GM19025 (cell line): ENCODE measurements around the gene TMEM179.

ENCODE experiments used
- ATAC-seq: cut with Tn5 transposase; IDR thresholded peaks from one replicate; pipeline ENCODE4 v1.9.1; 2021; ENCODE audit warnings: mild to moderate bottlenecking, low read depth, moderate library complexity; ENCODE audit not compliant: unreplicated experiment

The TMEM179 gene

DNA sequence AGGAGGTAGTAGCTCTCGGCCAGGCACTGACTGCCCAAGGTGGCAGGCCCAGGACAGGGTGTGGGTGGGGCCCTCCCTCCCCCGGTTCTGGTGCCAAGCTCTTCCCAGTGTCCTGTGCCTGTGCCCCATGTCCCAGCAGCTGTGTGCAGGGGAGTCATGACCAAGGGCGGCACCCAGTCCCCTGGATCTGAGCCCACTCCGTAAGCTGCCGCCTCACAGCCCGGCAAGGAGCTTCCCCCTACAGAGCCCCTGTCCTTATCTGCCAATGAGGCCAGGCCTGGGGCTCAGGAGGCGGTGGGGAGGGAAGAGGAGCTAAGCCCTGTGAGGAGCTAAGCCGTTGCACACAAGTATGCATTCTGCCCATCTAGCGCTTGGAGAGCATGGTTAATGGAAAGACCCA is 30.6 kb downstream of the TMEM179 start:
- no peak for ATAC-seq

DNA sequence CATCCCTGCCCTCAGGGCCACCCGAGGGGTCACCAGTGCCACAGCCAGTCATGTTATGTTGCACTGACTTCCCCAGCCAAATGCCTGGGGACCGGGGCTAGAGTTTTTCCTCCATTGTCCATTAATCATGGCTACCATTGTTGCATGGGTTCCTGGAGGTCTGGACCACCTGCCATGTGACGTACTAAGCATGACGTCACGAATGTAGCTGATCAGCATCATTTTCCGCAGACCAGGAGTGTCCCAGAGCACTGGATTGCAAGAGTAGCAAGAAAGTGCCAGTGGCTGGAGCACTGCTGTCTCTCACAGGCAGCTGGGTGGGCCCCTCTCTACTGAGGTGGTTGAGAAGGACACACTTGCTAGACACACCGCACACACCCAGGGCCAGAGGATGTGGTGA is 31.9 kb downstream of the TMEM179 start:
- no peak for ATAC-seq

DNA sequence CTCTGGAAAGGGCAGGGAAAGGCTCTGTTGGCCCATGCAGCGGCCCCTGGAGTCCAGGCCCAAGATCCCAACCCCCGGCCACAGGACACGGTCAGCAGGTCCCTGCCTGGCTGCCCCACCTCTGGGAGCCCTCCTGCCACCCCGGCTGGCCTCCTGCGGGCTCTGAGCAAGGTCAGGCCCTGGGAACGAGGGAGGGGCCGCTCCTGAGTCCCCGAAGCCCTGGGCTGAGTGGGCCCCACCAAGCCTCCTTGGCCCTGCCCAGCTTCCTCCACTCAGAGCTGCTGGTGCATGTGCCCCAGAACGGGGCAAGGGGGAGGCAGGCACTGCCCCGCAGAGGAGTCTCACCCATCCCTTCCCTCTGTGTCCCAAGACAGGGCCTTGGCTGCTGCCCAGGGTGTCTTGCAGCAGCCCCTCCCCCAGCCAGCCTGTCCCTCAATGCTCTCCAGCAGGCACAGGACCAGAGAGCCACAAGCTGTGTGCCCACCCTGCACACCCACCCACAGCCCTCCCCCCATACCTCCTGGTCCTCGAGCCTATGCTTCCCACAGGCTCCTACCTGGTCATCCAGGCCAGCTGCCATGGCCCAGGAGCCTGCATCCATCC is 32.4 kb downstream of the TMEM179 start:
- ATAC-seq: no peak

DNA sequence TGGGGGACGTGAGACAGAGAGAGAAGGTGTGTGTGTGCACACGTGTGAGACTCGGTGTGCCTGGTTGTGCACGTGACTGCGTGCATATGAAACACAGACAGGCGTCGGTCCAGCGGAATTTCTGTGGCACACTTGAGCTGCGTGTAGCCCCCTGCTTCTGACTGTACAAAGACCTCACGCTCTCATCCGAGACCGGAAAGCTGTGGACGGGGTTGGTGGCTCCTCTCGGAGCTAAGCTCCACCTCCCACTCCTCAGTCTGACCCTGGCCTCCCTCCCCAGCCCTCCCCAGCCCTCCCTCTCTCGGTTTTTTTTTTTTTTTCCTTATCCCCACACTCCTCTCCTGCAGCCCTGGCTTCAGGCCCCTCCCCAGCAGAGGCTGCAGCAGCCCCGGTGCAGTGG is 33.3 kb downstream of the TMEM179 start:
- no peak for ATAC-seq

DNA sequence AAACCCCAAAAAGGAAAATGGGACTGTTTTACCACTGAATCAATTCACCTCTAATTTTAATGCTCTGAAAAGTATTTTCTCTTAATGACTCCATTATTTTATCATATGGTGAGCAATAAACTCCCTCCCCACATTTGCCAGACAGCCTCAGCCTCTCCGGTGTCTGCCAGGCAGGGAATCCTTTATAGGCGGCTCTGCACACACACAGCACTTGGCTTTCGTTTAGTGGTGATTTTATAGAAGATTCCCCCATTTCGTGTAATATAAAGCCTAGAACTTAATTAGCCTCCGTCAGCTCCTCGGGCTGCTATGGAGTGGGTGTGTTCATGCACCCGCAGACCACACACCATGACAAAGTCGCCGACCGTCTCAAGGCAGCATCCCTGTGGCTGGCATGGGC is 35.1 kb downstream of the TMEM179 start:
- no peak for ATAC-seq

DNA sequence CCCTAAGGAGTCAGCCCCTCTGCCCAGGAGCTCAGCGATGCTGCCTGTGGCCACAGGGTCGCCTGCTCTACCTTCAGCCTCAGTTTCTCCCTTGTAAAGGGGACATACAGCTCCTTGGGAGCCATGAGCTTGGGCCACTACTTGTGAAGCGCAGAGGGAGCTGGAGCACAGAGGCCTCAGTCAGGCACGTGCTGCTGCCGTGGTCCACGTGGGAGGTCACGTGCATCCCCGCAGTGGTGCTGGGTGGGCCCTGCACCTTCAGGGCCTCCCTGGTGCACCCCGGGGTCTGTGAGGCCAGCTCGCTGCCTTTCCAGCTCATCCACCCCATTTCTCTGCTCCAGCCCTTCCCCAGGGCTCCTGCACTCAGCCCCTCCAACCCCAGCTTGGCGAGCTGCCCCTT is 36.0 kb downstream of the TMEM179 start:
- no peak for ATAC-seq

DNA sequence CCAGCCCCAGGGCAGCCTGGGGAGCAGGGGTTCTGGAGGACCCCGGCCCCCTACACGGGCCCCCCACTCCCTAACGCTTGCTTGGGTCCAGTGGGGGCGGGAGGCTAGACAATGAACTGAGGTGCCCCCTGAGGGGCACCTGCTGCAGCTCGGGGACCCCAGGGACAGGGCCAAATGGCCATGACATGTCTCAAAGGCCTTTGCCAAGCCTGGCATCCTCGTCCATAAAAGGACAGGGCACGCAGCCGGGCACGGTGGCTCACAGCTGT is 36.7 kb downstream of the TMEM179 start:
- ATAC-seq: no peak

DNA sequence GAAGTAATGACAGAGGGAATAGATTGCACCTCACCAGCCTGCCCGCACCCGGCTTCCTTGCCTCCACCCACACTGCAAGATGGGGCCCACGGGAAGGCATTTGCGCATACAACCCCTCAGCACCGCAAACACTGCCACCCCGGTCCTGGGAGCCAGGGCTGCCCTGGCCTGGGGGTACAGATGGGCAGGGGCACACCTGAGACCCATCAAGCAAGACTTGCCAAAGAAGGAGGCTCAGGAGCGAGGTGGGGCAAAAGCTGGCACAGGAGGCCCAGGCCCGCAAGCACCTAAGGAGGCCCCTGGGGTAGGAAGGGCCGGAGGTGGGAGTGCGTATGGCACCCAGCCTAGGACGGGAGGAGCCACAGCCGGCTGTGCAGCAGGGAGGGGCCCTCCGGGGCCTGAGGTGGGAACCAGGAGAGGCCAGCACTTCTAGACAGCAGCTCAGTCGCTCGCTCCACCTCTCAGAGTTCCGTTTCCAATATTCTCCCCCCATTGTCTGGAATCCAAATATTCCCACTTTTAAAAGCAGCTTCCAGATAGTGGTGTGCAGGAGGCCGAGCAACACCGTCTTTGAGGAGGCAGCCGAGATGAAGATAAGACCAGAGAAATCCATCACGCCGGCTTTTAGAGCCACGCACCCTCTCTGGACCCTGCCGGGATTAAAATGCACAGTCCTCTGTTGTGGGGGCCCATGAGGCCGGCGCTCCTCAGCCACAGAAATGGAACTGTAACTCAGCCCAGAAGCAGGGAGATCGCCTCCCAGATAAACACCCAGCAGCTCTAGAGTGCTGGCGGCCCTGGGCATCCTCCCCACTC is 37.2 kb downstream of the TMEM179 start:
- no peak for ATAC-seq

DNA sequence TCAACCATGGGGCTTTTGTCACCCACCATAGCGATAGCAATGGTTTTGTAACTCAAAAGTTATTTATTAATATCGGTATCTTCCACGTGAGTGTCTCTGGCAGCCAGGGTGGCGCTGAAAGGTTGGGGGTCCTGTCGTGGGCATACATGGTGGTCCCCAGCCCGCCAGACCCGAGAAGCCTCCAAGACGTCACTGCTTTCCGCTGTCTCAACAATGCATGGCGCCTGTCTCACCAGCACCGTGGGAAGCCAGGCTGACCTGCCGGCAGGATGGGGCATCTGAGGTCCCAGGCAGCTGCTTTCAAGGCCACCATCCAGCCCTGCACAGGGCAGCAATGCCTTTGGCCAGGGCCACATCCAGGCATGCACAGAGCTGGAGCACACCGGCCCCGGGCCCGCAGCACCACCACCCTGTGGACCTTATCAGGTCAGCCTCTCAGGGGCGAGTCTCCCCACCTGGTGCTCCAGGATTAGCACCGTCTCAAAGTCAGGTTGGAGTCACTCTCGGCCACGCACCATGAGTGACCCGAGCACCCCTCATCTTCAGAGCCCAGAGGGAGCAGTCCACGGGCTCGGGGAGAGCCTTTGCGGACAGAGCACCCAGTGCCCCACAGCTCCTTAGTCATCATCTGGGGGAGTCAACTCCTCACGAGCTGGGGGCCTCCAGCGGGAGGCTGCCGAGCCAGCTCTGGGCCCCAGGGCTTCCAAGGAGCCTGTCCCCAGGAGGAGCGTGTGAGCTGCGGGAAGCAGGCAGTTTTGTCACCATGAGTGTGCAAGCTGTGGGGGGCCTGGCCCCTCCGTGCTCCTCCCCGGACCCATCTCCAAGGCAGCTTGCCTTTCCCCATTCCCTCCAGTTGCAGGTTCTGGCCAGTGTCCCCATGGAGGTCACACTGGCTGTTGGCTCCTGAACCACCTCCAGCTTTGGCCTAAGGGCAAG is 39.6 kb downstream of the TMEM179 start:
- no peak for ATAC-seq

DNA sequence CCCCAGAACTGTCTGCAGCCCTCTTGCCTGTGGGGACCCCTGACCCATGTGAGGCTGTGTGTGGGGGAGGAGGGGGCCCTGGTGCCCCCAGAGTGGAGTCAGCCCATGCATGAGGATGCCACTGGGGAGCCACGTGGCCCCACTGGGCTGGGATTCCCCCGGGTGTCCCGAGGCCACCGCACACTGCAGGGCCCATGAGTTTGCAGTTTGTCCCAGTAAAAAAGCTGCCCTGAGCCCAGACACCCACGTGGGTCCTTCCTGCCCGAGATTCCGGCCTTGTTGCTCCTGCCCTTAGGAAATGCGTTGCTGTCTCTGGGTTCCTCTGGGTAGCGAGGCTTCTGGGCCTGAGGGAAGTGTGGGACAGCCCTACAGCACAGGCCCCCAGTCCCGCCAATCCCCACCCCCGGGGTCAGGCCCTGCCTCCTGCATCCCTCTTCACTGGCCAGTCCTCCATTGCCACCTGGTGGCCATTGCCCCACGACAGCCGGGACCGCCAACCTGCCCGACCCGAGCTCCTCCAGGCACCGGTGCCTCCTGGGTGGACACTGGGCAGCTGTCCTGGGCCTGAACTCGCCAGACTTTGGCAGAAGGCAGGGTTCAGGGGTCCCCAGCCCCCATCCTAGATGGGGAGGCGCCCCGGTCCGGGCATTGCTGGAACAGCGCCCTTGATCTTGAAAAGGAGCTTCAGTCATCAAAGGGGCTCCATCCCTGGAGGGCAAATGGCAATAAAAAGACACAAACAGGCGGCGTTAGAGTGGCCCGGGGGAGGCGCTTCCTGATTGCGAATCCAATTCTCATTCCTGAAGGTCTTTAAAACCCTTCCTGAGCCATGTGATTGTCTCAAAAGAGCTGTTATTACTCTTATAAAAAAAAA is 40.6 kb downstream of the TMEM179 start:
- no peak for ATAC-seq

DNA sequence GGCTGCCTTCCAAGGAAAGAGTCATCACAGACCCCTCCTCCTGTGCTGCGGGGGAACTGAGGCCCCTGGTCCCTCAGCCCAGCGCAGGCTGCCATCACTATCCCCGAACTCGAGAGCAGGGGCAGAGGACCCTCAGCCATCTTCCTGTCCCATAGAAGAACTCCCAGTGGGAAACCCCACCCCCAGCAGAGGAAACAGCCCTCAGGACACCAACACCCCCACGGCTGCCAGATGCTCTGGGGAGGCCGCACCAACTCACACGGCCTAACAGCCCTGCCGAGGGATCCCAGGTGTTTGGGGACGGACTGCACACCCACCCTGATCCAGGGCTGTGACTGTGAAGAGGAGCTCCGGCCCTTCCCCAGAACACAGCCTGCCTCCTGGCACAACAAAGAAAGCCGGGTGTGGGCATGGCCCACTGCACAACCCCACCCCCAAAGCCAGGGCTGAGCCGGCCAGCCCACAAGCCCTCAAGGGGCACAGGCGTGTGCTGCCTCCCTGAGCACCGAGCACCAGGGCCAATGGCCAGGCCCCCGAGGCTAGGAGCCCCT is 41.3 kb downstream of the TMEM179 start:
- no peak for ATAC-seq

DNA sequence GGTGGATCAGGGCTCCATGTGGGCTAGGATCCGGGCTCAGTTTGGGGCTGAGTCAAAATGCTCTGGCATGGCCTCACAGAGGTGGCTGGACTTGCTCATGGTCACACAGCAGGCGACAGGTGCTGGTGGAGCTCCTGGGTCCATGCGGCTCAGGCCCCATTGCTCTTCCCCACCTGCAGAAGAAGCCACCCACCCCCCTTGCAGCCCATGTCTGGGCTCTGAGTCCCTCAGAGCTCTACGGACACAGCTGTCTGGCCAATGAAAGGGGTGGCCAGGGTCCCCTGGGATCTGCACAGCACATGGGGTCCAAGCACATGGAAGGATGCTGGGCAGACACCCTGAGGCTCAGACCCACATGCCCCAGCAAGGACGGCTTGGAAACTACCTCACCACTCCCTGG is 42.0 kb downstream of the TMEM179 start:
- ATAC-seq: no peak

DNA sequence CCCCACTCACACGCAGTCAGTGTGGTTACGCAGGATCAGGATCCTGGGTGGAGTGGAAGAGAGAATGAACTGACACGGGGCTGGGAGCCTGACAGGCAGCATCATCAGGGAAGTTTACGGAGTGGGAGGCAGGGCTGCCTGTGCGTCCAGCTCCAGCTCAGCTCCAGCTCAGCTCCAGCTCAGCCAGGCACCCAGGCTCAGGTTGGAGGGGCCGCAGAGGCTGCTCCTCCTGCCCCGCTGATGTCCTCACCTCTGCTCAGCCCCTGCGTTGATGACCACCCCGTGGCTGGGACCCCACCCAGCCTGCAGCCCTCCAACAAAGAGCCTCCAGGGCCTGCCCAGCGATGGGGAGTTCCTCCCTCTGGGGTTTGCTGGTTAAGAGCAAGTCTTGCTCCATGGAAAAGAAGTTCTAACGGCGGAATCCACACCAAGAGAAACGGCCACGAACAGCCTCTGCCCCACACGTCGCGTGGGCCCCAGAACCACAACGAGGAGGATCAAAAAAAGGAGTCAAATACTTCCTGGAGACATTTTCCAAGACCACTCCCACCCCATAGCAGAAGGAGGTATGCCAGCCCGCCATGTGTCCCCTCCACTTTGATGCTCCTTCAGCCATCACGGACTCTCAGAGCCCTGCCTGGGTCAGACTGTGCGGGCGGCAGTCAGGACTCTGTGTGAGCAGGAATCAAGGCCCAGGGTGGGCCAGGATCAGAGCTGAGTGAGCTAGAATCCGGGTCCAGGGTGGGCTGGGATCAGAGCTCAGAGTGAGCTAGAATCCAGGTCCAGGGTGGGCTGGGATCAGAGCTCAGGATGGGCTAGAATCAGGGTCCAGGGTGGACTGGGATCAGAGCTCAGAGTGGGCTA is 42.7 kb downstream of the TMEM179 start:
- no peak for ATAC-seq

DNA sequence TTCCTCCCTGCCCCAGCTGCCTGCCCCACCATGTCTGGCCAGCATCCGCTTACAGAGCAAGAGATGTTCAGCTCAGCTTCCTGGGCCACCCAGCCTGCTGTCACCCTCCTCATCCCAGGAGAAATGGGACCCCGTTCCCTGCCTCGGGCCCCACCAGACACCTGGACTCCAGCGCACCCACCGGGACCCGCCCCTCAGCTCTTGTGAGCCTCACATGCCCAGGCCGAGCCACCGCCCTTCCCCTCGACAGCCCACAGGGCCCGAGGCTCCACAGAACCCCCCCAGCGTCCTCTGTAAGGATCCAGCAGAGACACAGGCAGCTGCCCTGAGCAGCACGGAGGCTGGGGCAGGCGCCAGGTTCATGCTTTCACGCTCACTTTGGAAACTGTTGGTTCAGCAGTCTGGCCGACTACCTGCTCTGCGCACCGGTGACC is 43.4 kb downstream of the TMEM179 start:
- no peak for ATAC-seq

DNA sequence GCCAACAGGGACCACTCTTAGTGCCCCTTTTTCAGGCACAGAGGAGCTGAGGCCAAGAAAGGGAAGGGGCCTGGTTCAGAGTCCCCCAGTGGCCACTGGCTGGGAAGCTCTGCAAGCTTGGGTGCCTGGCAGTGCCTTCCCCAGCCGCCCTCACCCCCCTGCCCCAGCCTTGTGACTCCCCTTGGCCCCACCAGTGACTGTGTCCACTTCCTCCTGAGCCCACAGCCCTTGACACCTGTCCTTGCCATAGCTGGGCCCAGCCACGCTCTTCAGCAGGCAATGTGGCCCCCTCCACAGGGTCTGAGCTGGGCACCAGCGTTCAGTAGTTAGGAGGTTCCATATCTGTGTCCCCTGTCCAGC is 44.0 kb downstream of the TMEM179 start:
- ATAC-seq: no peak

DNA sequence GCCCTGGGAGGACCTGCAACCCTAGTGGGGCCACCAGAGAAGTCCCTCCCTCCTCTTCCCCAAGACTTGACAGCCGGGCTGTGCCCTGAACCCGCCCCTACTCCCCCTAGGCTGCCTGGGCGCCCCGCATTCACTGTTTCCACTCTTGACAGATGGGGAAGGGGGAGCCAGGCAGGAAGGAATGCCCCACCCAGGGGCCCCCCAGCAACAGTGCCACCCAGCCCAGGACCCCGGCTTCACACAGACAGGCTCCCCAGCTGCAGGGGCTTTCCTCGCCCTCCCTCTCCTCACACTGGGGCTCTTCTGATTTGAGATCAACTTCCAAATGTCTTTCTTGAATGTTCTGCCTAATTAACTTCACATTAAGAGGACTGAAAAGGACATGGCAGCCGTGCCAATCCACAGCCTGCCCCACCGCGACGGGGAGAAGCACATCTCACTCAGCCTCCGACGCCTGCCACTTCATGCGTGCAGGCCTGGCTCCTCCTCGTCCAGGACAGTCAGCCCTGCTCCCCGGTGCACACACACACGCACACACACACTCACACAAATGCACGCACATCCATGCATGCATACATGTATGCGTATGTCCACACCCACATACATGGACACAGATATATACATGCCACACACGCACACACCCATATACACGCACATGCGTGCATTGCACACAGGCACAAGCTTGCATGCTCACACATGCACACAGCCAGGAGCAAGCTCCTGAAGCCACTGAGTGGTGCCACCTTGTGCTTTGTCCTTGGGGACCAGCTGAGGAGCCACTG is 44.6 kb downstream of the TMEM179 start:
- no peak for ATAC-seq

DNA sequence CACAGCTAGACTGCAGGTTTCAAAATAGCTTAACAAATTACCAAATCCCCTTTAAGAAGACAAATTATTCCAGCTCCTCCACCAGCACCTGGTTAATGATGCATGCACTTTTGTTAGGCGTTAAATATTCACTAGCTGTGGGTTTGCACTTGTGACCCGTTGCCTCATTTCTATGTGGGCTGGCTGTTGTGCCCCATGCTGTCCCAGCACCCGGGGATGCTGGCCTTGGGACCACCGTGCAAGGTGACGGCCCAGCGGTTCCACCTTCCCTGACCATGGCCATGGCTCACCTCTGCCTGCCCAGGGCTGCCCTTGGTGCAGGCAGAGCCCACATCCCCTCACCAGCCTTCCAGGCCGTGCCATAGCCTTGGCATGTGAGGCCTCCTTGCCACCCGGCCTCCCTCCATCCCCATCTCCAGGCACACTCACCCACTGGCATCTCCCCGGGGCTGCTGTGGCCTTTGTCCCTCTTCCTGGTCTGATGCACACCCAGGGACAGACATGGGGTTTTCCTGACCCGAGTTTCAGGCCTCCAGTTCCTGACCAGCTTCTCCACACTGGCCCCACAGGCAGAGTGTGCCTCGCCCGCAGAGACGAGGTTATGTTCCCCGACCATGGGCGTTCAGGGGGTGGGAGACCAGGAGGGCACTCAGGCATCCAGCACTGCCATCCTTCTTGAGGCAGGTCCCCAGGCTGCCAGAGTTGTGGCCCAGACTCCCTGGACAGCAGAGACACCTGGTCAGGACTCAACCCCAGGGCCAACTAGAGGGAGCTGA is 45.4 kb downstream of the TMEM179 start:
- no peak for ATAC-seq
